22Rv1 (cell line): ENCODE results near the gene KRT40.

Source experiments
- ZFX ChIP-seq: fragments of 450-650 bp; IDR thresholded peaks from 2 replicates; pipeline ENCODE4 v1.6.1; 2017; ENCODE audit warnings: antibody characterized with exemption, borderline replicate concordance
- TF ChIP-seq, protein P1 (sequence below): fragments of 450-650 bp; IDR thresholded peaks from 2 replicates; pipeline ENCODE4 v1.5.1; 2017; ENCODE audit warnings: mild to moderate bottlenecking

- TF ChIP-seq, protein P1, sequence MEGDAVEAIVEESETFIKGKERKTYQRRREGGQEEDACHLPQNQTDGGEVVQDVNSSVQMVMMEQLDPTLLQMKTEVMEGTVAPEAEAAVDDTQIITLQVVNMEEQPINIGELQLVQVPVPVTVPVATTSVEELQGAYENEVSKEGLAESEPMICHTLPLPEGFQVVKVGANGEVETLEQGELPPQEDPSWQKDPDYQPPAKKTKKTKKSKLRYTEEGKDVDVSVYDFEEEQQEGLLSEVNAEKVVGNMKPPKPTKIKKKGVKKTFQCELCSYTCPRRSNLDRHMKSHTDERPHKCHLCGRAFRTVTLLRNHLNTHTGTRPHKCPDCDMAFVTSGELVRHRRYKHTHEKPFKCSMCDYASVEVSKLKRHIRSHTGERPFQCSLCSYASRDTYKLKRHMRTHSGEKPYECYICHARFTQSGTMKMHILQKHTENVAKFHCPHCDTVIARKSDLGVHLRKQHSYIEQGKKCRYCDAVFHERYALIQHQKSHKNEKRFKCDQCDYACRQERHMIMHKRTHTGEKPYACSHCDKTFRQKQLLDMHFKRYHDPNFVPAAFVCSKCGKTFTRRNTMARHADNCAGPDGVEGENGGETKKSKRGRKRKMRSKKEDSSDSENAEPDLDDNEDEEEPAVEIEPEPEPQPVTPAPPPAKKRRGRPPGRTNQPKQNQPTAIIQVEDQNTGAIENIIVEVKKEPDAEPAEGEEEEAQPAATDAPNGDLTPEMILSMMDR = no peak
- no peak for TF ChIP-seq ZFX
Observed at GRCh38 chr17:40967582-40967981, 16.5 kb downstream of the KRT40 start.
